Neural cell (in vitro differentiated cells): Measurements from ENCODE around the gene GARIN5A.
"Not testable (repeated sequence)": the region's sequence is repeated elsewhere in the genome, so short reads cannot be mapped to it uniquely, and the experiment has no call there.

Experiments used
- EZH2 ChIP-seq: fragments of 200-600, 300-800 bp; shearing (Covaris generic), sonication (generic); IDR thresholded peaks from 2 replicates; pipeline ENCODE4 v1.6.1; 2014; ENCODE audit warnings: antibody characterized with exemption, low read length, borderline replicate concordance, mild to moderate bottlenecking; ENCODE audit not compliant: insufficient read depth, poor library complexity, severe bottlenecking
- MXI1 ChIP-seq: fragments of 450-650 bp; conservative IDR thresholded peaks from 2 replicates; pipeline ENCODE4 v1.6.1; 2014; ENCODE audit warnings: antibody characterized with exemption, mild to moderate bottlenecking; ENCODE audit not compliant: poor library complexity, severe bottlenecking
- POLR2AphosphoS5 ChIP-seq: IDR thresholded peaks from 2 replicates; pipeline ENCODE4 v1.6.1; 2012
- TF ChIP-seq, protein P1 (sequence below): fragments of 450-650 bp; IDR thresholded peaks from 2 replicates; pipeline ENCODE4 v1.5.1; 2014; ENCODE audit warnings: antibody characterized with exemption, mild to moderate bottlenecking, moderate library complexity; ENCODE audit not compliant: poor library complexity, severe bottlenecking

DNA sequence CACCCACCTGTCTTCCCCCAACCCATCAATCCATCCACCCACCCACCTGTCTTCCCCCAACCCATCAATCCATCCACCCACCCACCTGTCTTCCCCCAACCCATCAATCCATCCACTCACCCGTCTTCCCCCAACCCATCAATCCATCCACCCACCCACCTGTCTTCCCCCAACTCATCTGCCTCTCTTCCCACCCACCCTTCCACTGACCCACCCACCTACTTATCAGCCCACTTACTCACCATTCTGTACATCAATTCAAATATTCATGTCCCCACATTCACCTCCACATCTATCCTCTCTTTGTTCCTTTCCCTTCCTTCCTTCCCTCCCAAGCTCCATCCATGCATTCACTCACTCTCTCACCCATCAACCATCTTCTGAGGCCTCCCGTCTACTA, 37.5 kb downstream of the GARIN5A start:
- not testable (repeated sequence) for TF ChIP-seq EZH2, POLR2AphosphoS5, MXI1
- TF ChIP-seq, protein P1, sequence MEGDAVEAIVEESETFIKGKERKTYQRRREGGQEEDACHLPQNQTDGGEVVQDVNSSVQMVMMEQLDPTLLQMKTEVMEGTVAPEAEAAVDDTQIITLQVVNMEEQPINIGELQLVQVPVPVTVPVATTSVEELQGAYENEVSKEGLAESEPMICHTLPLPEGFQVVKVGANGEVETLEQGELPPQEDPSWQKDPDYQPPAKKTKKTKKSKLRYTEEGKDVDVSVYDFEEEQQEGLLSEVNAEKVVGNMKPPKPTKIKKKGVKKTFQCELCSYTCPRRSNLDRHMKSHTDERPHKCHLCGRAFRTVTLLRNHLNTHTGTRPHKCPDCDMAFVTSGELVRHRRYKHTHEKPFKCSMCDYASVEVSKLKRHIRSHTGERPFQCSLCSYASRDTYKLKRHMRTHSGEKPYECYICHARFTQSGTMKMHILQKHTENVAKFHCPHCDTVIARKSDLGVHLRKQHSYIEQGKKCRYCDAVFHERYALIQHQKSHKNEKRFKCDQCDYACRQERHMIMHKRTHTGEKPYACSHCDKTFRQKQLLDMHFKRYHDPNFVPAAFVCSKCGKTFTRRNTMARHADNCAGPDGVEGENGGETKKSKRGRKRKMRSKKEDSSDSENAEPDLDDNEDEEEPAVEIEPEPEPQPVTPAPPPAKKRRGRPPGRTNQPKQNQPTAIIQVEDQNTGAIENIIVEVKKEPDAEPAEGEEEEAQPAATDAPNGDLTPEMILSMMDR = not testable (repeated sequence)
